Coronary artery (tissue), 2 donors: ENCODE measurements around the gene NR5A2.

ENCODE experiments used
- DNase-seq: peaks from one replicate; pipeline ENCODE4 v3.0.0-alpha.2; 2017; ENCODE audit warnings: low spot score
- H3K27ac ChIP-seq, 2 donors: fragments of 200-600 bp; sonication (generic); one replicate each; pipeline ENCODE4 v1.5.1; 2016 to 2019
- H3K4me3 ChIP-seq: fragments of 200-600 bp; sonication (generic); 2 replicates; pipeline ENCODE4 v1.5.1; 2016; ENCODE audit warnings: mild to moderate bottlenecking, moderate library complexity
- CTCF ChIP-seq: fragments of 200-600 bp; sonication (generic); IDR thresholded peaks from one replicate; pipeline ENCODE4 v1.5.1; 2019; ENCODE audit warnings: antibody characterized with exemption

Gene NR5A2

GRCh38 chr1:200168926-200169325 is 141.4 kb downstream of the NR5A2 start:
- no peak for DNase-seq
- H3K27ac ChIP-seq, result no peak overlapping the region
- H3K4me3 ChIP-seq, result no peak overlapping the region
- TF ChIP-seq CTCF, result no peak

- Histone ChIP-seq H3K4me3 (no peak overlapping the region), H3K27ac (no peak overlapping the region)
- TF ChIP-seq CTCF, result no peak
- no peak for DNase-seq
These were observed 144.8 kb downstream of the NR5A2 start for GRCh38 chr1:200172311-200172710.

- no peak for TF ChIP-seq CTCF
- Histone ChIP-seq H3K4me3 (no peak overlapping the region), H3K27ac (no peak overlapping the region)
- DNase-seq, result no peak
These were observed 145.6 kb downstream of the NR5A2 start for GRCh38 chr1:200173097-200173618.

GRCh38 chr1:200174525-200175295 is 147.2 kb downstream of the NR5A2 start:
- no peak for DNase-seq
- Histone ChIP-seq H3K4me3 (no peak overlapping the region), H3K27ac (no peak overlapping the region)
- no peak for TF ChIP-seq CTCF

- DNase-seq, result no peak
- Histone ChIP-seq H3K27ac (no peak overlapping the region), H3K4me3 (no peak overlapping the region)
- TF ChIP-seq CTCF, result no peak
These were observed 148.7 kb downstream of the NR5A2 start for GRCh38 chr1:200176181-200176580.

- no peak for TF ChIP-seq CTCF
- H3K4me3 ChIP-seq, result no peak overlapping the region
- no peak for DNase-seq
- H3K27ac ChIP-seq, result no peak overlapping the region
These were observed 149.3 kb downstream of the NR5A2 start for GRCh38 chr1:200176798-200177197.

GRCh38 chr1:200178340-200178739 is 150.8 kb downstream of the NR5A2 start:
- DNase-seq, result no peak

More at GRCh38 chr1:200178340-200178739, 150.8 kb downstream of the NR5A2 start:
- Histone ChIP-seq H3K27ac (no peak overlapping the region), H3K4me3 (no peak overlapping the region)
- TF ChIP-seq CTCF, result no peak
